Panc1 (cell line): ENCODE data around the gene DYNC2I2. TPM values are rescaled to one million over a fixed set of nuclear protein-coding genes. Genes with fewer than 3 reads are reported as not detected.

Source experiments
- ATAC-seq: fragments of 200-7000 bp; cut with Tn5 transposase; 2 replicates; pipeline ENCODE4 v1.9.1; 2020; ENCODE audit warnings: mild to moderate bottlenecking, moderate library complexity
- BruUV-seq: library from RNA; stranded (reverse); fragments of 400-500 nt; replicated peaks from 2 replicates; lab custom pipeline; 2021; lab: Mats Ljungman, UMichigan
- CTCF ChIA-PET: fragments of 300-600 bp; sonication (Branson Sonifier 250); formaldehyde crosslinking; loops from one replicate; lab custom pipeline; 2022; ENCODE audit warnings: antibody characterized with exemption; lab: Charles Lee
- POLR2A ChIA-PET: fragments of 300-600 bp; sonication (Branson Sonifier 250); formaldehyde crosslinking; loops from one replicate; lab custom pipeline; 2022; ENCODE audit warnings: antibody characterized with exemption; lab: Charles Lee
- DNase-seq: peaks from one replicate; pipeline ENCODE4 v3.0.0-alpha.2; 2010; ENCODE audit warnings: low read depth, low spot score
- H3K27ac ChIP-seq: 2 replicates; pipeline ENCODE4 v1.5.1; 2011; ENCODE audit warnings: mild to moderate bottlenecking, low read length, inconsistent platforms
- H3K27me3 ChIP-seq: fragments of 200-500 bp; sonication (Bioruptor generic); 2 replicates; pipeline ENCODE4 v1.6.0; 2014; ENCODE audit warnings: low read length, inconsistent platforms; ENCODE audit not compliant: control insufficient read depth, insufficient read depth
- H3K36me3 ChIP-seq: fragments of 200-500 bp; sonication (Bioruptor generic); 2 replicates; pipeline ENCODE4 v1.5.1; 2014; ENCODE audit warnings: inconsistent platforms, mild to moderate bottlenecking, low read length, moderate library complexity; ENCODE audit not compliant: control insufficient read depth, insufficient read depth
- H3K4me1 ChIP-seq: 2 replicates; pipeline ENCODE4 v1.5.1; 2011; ENCODE audit warnings: inconsistent platforms, mild to moderate bottlenecking, low read length, moderate library complexity; ENCODE audit not compliant: control insufficient read depth, insufficient read depth
- H3K4me3 ChIP-seq, 2 experiments: 2 replicates each; pipeline ENCODE4 v1.5.1; 2011 to 2012; ENCODE audit warnings: low read depth in 2 of 2, low read length in 2 of 2, mild to moderate bottlenecking in 2 of 2, inconsistent platforms in 1 of 2, moderate library complexity in 1 of 2
- H3K9me3 ChIP-seq: fragments of 200-500 bp; sonication (Bioruptor generic); 2 replicates; pipeline ENCODE4 v1.5.1; 2014; ENCODE audit warnings: low read depth, mild to moderate bottlenecking, inconsistent platforms, low read length, moderate library complexity; ENCODE audit not compliant: control insufficient read depth, insufficient read depth
- POLR2AphosphoS5 ChIP-seq: IDR thresholded peaks from 2 replicates; pipeline ENCODE4 v1.6.1; 2012; ENCODE audit warnings: mild to moderate bottlenecking, low read depth, low read length, moderate library complexity
- REST ChIP-seq, 2 experiments: IDR thresholded peaks; 2 replicates each; pipeline ENCODE4 v1.6.1; 2011 to 2012; ENCODE audit warnings: low read depth in 2 of 2, control low read depth in 1 of 2, low read length in 1 of 2, mild to moderate bottlenecking in 1 of 2, moderate library complexity in 1 of 2; ENCODE audit not compliant: insufficient read depth in 1 of 2
- SIN3A ChIP-seq: IDR thresholded peaks from 2 replicates; pipeline ENCODE4 v1.6.1; 2012; ENCODE audit warnings: low read depth, mild to moderate bottlenecking, low read length, moderate library complexity, borderline replicate concordance; ENCODE audit not compliant: insufficient read depth
- TCF7L2 ChIP-seq: IDR thresholded peaks from 2 replicates; pipeline ENCODE4 v1.6.1; 2011; ENCODE audit warnings: mild to moderate bottlenecking, low read depth, low read length, inconsistent platforms
- in situ Hi-C: cut with HindIII; loops from 2 replicates; pipeline ENCODE4 v1.10.0; 2016; ENCODE audit warnings: low sequenced_read_pairs, low pct_unique_long_range_greater_than_20kb
- intact Hi-C: fragments of 100-400 bp; cut with micrococcal nuclease; formaldehyde crosslinking; loops from one replicate; pipeline ENCODE4 v1.10.0; 2022; ENCODE audit not compliant: unreplicated experiment
- total RNA-seq: library from RNA; stranded (reverse); gene quantifications from one replicate; pipeline ENCODE4 v1.2.1, GENCODE V29; 2021; ENCODE audit not compliant: unreplicated experiment
- TF ChIP-seq, protein P1 (sequence below): fragments of 450-650 bp; IDR thresholded peaks from 2 replicates; pipeline ENCODE4 v1.5.1; 2017; ENCODE audit warnings: mild to moderate bottlenecking

Gene DYNC2I2
- total RNA-seq, 1 experiment from 2014 or later: 78.1 TPM

- Histone ChIP-seq H3K27ac (peak overlapping the region; percentile 81), H3K4me1 (peaks cover 36% of the 10 kb centered on the region), H3K4me3 (no peak overlapping the region), H3K36me3 (peaks cover 8% of the 10 kb centered on the region; the same call in 1 of the 2 replicates), H3K27me3 (no peaks in the 10 kb centered on the region), H3K9me3 (no peaks in the 10 kb centered on the region)
- intact Hi-C loops: no loop called here
- ATAC-seq (no peak), DNase-seq (no peak)
- in situ Hi-C loops: no loop called here
- TF ChIP-seq REST (IDR thresholded peaks at IDR 0.05; ENCODE audit: insufficient read depth in 1 of 2, low read depth in 2 of 2, low read length in 1 of 2) (no peak), POLR2AphosphoS5 (no peak), SIN3A (no peak), TCF7L2 (no peak)
- TF ChIP-seq, protein P1, sequence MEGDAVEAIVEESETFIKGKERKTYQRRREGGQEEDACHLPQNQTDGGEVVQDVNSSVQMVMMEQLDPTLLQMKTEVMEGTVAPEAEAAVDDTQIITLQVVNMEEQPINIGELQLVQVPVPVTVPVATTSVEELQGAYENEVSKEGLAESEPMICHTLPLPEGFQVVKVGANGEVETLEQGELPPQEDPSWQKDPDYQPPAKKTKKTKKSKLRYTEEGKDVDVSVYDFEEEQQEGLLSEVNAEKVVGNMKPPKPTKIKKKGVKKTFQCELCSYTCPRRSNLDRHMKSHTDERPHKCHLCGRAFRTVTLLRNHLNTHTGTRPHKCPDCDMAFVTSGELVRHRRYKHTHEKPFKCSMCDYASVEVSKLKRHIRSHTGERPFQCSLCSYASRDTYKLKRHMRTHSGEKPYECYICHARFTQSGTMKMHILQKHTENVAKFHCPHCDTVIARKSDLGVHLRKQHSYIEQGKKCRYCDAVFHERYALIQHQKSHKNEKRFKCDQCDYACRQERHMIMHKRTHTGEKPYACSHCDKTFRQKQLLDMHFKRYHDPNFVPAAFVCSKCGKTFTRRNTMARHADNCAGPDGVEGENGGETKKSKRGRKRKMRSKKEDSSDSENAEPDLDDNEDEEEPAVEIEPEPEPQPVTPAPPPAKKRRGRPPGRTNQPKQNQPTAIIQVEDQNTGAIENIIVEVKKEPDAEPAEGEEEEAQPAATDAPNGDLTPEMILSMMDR: no peak
- BruUV-seq: no TSS peak
- ChIA-PET CTCF (no interaction called here), POLR2A (interaction anchor here (0.5 to 0.6 kb wide), 2 partner anchors 15 to 39 kb away, joined by 3 read pairs; no protein-coding TSS in a partner anchor)
These were observed 22.5 kb downstream of the DYNC2I2 start for GRCh38 chr9:128634111-128634510.

DNA sequence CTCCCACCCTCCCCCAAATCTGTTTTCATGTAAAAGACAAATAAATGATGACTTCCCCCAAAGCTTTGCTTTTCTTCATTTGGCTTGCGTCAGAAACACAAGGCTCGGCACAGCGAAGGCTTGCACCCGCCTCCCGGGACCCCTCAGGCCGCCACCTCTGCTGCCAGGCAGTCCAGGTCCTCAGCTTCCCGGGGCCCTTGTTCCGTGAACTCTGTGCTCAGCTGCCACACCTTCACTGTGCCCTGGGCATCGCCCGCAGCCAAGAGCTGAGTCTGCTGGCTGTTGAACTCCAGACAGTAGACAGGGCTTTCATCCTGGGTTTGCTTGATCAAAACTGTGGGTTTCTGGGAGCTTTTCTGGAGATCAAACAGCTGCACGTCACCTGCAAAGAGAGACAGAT, 23.0 kb downstream of the DYNC2I2 start:
- intact Hi-C loops: no loop called here
- DNase-seq (no peak), ATAC-seq (no peak)
- Histone ChIP-seq H3K4me3 (no peak overlapping the region), H3K36me3 (peaks cover 8% of the 10 kb centered on the region; the same call in 1 of the 2 replicates), H3K27ac (peak overlapping the region; percentile 81), H3K4me1 (peaks cover 38% of the 10 kb centered on the region), H3K27me3 (no peaks in the 10 kb centered on the region), H3K9me3 (no peaks in the 10 kb centered on the region)
- BruUV-seq: TSS peak; percentile 76
- CTCF ChIA-PET: no interaction called here
- in situ Hi-C loops: no loop called here
- POLR2A ChIA-PET: no interaction called here
- TF ChIP-seq, protein P1: no peak
- TF ChIP-seq SIN3A: no peak
